Fibroblast of mammary gland (primary cell): ENCODE data around the gene CASQ2.

Source experiments
- DNase-seq: peaks from one replicate; pipeline ENCODE4 v3.0.0-alpha.2; 2010; ENCODE audit warnings: low read depth
- H3K4me3 ChIP-seq: 2 replicates; pipeline ENCODE4 v1.5.1; 2011; ENCODE audit warnings: low read depth, mild to moderate bottlenecking, low read length, moderate library complexity; ENCODE audit not compliant: control insufficient read depth
- TF ChIP-seq, protein P1 (sequence below): conservative IDR thresholded peaks from 2 replicates; pipeline ENCODE4 v1.5.1; 2011; ENCODE audit warnings: low read depth, low read length, inconsistent platforms; ENCODE audit not compliant: control insufficient read depth, insufficient read depth

CASQ2 gene

DNA sequence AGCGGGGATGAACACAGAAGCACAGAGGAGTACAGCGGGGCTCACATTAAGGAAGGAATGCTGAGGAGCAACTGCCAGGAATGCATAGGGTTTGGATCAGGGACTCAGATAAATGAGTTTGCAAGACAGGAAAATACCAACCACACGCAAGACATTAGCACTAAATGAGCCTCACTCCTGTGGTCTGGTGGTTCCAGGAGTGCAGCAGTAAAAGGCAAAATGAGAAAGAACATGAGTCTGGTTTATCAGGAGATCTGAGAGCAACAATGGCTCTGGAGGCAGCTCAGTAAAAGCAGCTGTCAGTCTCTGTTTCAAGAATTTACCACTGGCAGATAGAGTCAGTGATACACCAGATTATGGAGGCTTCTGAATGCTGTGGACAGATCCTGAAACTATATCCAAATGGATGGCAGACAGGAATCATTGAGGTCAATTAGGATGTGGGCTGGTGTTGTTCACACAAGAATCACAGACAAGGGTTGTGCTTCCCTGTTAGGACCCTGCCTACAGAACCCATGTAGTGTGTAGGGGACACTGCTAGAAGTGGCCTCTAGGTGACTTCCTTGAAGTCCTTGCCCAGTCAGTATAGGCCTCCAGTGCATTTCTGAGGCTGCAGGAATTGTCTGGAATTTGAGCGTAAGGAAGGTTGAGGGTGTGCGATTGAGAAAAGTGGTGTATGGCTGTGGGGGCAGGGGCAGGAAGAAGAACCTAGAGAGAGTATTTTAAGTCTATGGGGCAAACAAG lies 50.3 kb downstream of the CASQ2 start:
- DNase-seq: no peak

GRCh38 chr1:115717541-115717940 lies 51.0 kb downstream of the CASQ2 start:
- no peak overlapping the region for H3K4me3 ChIP-seq
- TF ChIP-seq, protein P1, sequence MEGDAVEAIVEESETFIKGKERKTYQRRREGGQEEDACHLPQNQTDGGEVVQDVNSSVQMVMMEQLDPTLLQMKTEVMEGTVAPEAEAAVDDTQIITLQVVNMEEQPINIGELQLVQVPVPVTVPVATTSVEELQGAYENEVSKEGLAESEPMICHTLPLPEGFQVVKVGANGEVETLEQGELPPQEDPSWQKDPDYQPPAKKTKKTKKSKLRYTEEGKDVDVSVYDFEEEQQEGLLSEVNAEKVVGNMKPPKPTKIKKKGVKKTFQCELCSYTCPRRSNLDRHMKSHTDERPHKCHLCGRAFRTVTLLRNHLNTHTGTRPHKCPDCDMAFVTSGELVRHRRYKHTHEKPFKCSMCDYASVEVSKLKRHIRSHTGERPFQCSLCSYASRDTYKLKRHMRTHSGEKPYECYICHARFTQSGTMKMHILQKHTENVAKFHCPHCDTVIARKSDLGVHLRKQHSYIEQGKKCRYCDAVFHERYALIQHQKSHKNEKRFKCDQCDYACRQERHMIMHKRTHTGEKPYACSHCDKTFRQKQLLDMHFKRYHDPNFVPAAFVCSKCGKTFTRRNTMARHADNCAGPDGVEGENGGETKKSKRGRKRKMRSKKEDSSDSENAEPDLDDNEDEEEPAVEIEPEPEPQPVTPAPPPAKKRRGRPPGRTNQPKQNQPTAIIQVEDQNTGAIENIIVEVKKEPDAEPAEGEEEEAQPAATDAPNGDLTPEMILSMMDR: peak; percentile 55
- peak; percentile 51 for DNase-seq

More for the DNA sequence above, 50.3 kb downstream of the CASQ2 start:
- no peak overlapping the region for H3K4me3 ChIP-seq
- TF ChIP-seq, protein P1: no peak

DNA sequence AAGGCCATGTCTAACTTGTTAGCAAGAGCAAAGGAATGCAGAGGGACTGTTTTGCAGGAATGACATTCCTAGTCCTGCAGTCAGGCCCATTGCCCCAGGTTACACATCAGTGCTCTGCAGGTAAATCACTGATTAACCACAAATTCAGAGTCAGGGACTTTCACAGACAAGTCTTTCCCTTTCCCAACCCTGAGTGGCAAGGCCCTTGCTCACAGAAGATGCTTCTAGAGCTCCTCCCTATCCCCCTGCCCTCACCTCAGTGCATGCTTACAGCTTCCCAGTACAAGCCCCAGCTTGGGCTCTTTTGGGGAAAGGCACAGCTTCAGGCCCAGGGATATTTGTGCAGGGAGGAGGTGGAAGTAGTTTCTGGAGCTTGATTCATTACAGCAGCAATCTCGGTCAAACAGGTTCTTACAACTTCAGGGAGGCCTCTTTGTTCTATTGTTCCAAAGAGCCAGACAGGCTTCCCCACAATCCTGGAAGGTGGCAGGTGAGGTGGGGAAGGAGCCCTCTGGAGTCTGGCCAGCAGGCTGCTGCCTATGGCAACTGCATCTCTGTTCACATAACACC lies 53.9 kb downstream of the CASQ2 start:
- H3K4me3 ChIP-seq: no peak overlapping the region
- TF ChIP-seq, protein P1: no peak
- DNase-seq: no peak

GRCh38 chr1:115713906-115714305 lies 54.6 kb downstream of the CASQ2 start:
- no peak overlapping the region for H3K4me3 ChIP-seq
- TF ChIP-seq, protein P1: no peak
- no peak for DNase-seq

DNA sequence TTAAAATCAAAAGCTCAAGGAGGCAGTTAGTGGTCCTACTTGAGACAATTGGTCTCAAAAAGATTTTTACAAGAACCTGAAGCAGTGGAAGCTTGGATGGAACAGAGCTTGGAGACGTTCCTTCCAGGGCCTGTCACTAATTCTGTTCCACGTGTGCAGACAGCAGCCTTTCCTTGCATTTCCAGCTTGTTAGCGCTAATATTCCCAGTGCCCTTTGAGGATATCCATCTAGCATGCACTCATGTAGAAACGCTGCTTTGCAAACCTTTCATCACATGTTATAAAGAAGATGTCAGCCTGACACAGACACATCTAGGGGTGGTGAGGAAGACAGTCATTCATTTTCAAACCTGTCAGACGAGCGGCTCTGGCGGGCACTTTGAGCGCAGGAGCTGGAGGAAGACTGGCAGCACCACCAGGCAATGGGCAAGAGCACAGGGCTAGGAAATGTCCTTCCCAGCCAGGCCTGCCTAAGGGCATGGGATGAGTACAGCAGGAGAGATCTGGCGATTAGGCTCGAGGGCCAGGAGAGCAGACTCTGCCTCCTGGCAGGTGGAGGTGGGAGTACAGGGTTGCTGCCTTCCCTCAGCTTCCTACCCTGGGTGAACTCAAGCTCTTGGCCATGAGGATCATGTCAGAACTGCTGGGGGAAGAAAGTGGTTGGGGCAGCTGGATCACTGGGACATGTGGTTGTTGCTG lies 55.5 kb downstream of the CASQ2 start:
- no peak for DNase-seq
- TF ChIP-seq, protein P1: no peak
- no peak overlapping the region for H3K4me3 ChIP-seq

DNA sequence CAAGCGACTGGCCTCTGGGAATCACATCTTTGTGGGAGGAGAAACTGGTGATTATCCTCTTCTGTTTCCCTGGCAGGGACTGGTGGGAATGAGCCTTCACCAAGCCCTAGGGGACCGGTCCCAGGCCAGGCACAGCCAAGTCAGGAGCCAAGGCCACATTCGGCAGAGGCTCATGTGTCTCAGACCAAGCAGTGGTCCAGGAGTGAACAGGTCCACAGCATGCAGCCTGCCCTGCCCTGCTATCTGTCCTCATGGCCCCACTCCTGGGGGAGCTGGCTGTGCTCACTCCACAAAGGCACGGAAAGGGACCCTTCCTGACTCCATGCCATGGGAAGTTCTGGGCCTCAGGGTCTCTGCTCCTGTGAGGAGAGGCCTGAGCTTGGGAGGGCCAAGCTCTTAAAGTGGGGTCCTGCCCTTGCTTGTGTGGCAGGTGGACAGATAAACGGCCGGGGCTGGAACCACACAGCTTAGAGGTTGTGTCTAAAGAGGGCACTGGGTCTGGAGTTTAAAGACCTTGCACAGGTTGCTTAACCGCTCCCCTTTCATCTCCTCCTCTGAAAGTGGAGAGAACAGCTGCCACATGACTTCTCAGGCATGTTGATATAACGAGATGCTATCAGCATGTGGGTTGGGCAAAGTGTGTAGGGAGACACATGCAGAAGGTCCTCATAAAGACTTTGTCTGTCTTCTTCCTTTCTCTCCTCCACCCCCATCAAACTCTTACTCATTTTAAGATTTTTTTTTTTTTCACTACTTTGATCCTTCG lies 57.5 kb downstream of the CASQ2 start:
- H3K4me3 ChIP-seq: no peak overlapping the region
- TF ChIP-seq, protein P1: no peak
- no peak for DNase-seq
